GM12865 (cell line): Measurements from ENCODE around the gene UBE2L6.

ENCODE experiments used
- DNase-seq: peaks from one replicate; pipeline ENCODE4 v3.0.0; 2010; ENCODE audit warnings: low read depth
- H3K4me3 ChIP-seq: 2 replicates; pipeline ENCODE4 v1.5.1; 2011; ENCODE audit warnings: mild to moderate bottlenecking, low read depth, low read length, control low read depth
- CTCF ChIP-seq: IDR thresholded peaks from 2 replicates; pipeline ENCODE4 v1.5.1; 2011; ENCODE audit warnings: low read length, control low read depth, low read depth, inconsistent platforms; ENCODE audit not compliant: insufficient read depth; ENCODE audit errors: missing control alignments

UBE2L6 gene

GRCh38 chr11:57516061-57516443, 51.4 kb downstream of the UBE2L6 start:
- DNase-seq, result no peak
- no peak for TF ChIP-seq CTCF
- peak overlapping the region; percentile 69 for H3K4me3 ChIP-seq

GRCh38 chr11:57515332-57516060, 52.0 kb downstream of the UBE2L6 start, which contains the start of gene SLC43A1:
SLC43A1 (minus strand) TSS chr11:57515702; CDS start chr11:57514111, 1,591 bp downstream.
- peak; percentile 64 for DNase-seq
- no peak for TF ChIP-seq CTCF
- H3K4me3 ChIP-seq, result peak within 1 kb of the TSS; percentile 69

- peak; percentile 56 for DNase-seq
- TF ChIP-seq CTCF, result no peak
These were observed 52.7 kb downstream of the UBE2L6 start for GRCh38 chr11:57514538-57515331.

GRCh38 chr11:57513911-57514537, 53.4 kb downstream of the UBE2L6 start:
- peak; percentile 53 for DNase-seq
- peak overlapping the region; percentile 69 for H3K4me3 ChIP-seq
- no peak for TF ChIP-seq CTCF

More at GRCh38 chr11:57514538-57515331, 52.7 kb downstream of the UBE2L6 start:
- peak overlapping the region; percentile 69 for H3K4me3 ChIP-seq

- H3K4me3 ChIP-seq, result peak overlapping the region; percentile 69; the same call in 1 of the 2 replicates
- DNase-seq, result no peak
These were observed 54.0 kb downstream of the UBE2L6 start for GRCh38 chr11:57513452-57513795.

More at GRCh38 chr11:57513452-57513795, 54.0 kb downstream of the UBE2L6 start:
- TF ChIP-seq CTCF, result no peak
